Renal cortex interstitium (tissue), 15 donors: ENCODE results near the gene MFRP. TPM values are rescaled to one million over a fixed set of nuclear protein-coding genes. Genes with fewer than 3 reads are reported as not detected.
"Not testable (repeated sequence)": the region's sequence is repeated elsewhere in the genome, so short reads cannot be mapped to it uniquely, and the experiment has no call there.

Experiments
- DNase-seq, 11 donors: peaks; one replicate each; pipeline ENCODE4 v3.0.0-alpha.2; 2013; ENCODE audit warnings: low read depth in 9 of 11, low spot score in 4 of 11; ENCODE audit errors: extremely low read depth in 1 of 11
- long read RNA-seq, 16 experiments: transcript quantifications; one replicate each; lab custom pipeline, GENCODE V29; 2026
- polyA plus RNA-seq, 3 donors: library from polyadenylated mRNA; unstranded; fragments of 120-200 nt; gene quantifications; one replicate each; pipeline ENCODE4 v1.2.1, GENCODE V29; 2013; ENCODE audit not compliant: insufficient read length in 3 of 3

The MFRP gene
- not detected for polyA plus RNA-seq
- long read RNA-seq, donor 1, result 0 reads
- long read RNA-seq, donor 2, result 0 reads
- long read RNA-seq, donor 3, result 0 reads
- long read RNA-seq, donor 4, result 0 reads
- long read RNA-seq, donor 5, result 0 reads
- long read RNA-seq, donor 6, result 0 reads
- long read RNA-seq, donor 7, result 0 reads
- long read RNA-seq, donor 8, result 0 reads
- long read RNA-seq, donor 9, result 0 reads
- long read RNA-seq, donor 10, result 0 reads
- long read RNA-seq, donor 11, result 0 reads
- long read RNA-seq, donor 12, result 0 reads
- long read RNA-seq, donor 13, result 0 reads
- long read RNA-seq, donor 14, result 0 reads
- long read RNA-seq, donor 15, result 0 reads
- long read RNA-seq, donor 16, result 0 reads

- no peak for DNase-seq
These were observed at the start of gene MFRP for GRCh38 chr11:119346605-119347004. Gene MFRP, minus strand, starts transcription at chr11:119346705. Its CDS starts 192 bp downstream, at chr11:119346513.

DNA sequence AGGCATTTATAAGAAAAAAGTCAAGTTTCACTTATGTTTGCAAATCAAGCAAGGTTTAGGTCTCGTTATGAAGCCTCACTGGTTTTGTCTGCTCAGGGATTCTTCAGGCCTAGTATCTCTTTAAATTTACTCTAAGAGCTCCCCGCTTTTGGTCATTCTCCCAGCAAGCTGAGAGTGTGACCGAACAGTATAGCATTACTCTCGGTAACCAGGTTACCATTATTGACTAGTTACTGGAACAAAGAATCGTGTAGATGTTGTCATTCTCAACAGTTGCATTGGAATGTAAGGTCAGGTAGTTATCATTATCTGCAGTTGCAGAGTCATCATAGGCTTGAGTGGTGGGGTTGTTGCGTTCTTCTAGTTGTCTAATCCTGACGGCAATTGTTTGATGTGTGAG lies 44.8 kb upstream of the MFRP start:
- DNase-seq, result no peak

- no peak for DNase-seq
These were observed 43.2 kb upstream of the MFRP start for GRCh38 chr11:119389611-119390254.

DNA sequence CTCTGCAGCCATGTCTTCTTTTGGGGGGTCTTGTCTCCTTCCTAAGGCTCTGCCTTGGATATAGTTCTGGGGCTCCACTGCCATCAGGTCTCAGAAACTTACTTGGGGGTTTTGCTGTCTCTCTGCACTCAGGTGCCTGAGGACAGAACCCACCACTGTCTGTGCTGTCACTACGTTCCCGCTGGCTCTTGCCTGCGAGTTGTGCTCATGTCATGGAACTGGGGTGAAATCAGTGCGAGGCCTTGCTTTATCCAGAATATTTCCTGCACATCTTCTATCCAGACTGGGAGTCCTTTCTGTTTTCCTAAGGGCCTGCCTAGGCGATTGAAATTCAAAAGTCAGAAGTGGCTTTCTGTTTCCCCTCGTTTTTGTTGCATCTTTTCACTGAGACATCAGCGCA lies 41.6 kb upstream of the MFRP start:
- DNase-seq, result no peak

DNA sequence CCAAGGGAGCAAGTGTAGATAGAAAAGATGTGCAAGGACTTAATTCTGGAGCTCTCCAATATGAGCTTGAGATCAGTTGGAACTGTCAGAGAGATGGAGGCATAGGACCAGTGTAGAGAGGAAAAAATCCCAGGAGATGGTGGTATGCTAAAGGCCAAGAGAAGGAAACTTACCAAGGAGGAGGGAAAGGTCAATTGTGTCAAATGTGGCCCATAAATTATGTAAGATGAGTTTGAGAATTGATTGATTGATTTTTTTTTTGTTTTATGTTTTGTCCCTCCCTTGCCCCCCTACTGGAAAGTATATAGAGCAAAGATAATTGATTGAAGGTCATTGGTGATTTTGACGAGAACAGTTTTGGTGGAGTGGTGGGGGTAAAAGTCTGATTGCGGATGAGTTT lies 37.8 kb upstream of the MFRP start:
- DNase-seq, result no peak

DNA sequence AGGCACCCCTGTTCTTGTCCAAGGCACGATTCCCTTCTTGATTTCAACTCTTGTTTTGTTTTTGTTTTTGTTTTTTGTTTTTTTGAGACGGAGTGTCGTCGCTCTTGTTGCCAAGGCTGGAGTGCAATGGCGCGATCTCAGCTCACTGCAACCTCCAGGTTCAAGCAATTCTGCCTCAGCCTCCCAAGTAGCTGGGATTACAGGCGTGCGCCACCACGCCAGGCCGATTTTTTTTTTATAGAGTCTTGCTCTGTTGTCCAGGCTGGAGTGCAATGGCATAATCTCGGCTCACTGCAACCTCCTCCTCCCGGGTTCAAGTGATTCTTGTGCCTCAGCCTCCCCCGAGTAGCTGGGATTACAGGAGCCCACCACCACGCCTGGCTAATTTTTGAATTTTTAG lies 36.0 kb upstream of the MFRP start:
- DNase-seq, result not testable (repeated sequence)

- no peak for DNase-seq
These were observed 35.6 kb upstream of the MFRP start for GRCh38 chr11:119382101-119382500.

- DNase-seq, result peak; percentile 82 to 95 (median 93)
These were observed 34.9 kb upstream of the MFRP start, which contains the start of gene USP2 for GRCh38 chr11:119381181-119381988. Gene USP2, minus strand, starts transcription at chr11:119381690. Its CDS starts 8,210 bp downstream, at chr11:119373480.

DNA sequence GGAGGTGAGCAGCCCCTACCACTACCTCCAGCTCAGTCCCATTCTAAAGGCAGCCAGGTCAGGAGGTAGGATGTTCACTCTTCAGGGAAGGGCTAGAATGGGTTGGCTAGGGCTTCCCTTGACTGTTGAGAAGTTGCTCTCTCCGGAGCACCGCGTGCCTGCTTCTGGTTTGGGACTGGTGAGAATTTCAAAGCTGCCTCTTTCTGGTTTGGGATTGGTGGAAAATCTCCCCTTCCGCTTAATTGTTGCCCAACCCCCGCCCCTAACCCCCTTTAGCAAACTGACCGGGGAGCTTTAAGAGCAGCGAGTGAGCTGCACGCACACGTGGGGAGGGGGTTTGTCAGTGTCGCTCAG lies 34.3 kb upstream of the MFRP start:
- no peak for DNase-seq

DNA sequence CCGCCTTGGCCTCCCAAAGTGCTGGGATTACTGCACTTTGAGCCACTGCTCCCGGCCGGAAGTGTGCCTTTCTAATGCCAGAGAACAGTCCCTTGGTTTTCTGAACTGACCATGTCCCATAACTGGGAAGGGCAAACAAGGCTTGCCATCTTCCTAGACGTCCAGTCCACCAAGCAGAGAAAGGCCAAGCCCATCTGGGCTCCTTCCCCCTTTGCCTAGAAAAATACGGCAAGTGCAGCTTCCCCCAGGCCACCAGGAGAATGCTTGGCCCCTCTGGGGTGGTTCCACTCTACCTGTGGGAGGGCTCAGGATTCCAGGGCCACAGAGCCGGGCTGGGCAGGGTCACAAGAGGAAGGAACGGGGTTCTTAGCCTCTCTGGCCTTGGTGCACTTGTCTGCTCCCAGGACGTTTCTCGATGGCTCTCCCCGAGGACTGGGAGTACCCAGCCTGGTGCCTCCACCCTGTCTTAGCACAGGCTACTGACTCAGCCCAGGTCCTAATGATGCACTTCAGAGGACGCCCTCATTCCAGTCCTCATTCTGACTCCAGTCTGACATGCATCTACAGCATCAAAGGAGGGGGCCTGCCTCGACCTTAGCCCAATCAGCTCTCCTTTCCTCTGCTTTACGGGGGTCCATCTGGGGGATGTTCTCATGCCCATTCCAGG lies 33.8 kb upstream of the MFRP start:
- no peak for DNase-seq

DNA sequence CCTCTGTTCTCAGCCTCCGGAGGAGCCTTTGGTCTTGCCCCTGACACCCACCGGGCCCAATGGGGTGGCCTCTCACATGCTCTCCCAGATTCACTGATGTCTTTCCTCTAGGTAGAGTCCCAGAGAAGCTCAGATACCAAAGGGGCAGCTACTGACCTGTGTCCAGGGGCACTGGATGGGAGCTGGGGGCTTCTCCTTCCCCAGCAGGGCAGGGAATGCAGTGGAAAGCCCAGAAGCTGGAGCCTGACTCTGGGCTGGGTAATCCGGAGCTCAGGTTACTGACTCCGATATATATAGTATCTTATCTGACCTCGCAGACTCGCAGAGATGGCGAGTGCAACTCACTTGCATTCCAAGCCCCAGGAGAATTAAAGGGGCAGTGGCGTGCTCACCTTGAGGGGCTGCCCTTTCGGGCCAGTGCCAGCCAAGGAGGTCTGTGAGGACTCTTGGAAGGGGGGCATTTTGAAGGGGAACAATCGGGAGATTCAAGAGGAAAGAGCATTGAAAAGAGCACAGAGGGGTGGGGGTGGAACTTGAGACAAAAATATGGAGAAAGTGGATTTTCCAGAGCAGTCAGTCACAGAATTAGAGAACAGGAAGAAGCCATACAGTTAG lies 32.5 kb upstream of the MFRP start:
- DNase-seq, result no peak

GRCh38 chr11:119377961-119378667 lies 31.6 kb upstream of the MFRP start:
- DNase-seq, result no peak

GRCh38 chr11:119377112-119377901 lies 30.8 kb upstream of the MFRP start:
- no peak for DNase-seq

DNA sequence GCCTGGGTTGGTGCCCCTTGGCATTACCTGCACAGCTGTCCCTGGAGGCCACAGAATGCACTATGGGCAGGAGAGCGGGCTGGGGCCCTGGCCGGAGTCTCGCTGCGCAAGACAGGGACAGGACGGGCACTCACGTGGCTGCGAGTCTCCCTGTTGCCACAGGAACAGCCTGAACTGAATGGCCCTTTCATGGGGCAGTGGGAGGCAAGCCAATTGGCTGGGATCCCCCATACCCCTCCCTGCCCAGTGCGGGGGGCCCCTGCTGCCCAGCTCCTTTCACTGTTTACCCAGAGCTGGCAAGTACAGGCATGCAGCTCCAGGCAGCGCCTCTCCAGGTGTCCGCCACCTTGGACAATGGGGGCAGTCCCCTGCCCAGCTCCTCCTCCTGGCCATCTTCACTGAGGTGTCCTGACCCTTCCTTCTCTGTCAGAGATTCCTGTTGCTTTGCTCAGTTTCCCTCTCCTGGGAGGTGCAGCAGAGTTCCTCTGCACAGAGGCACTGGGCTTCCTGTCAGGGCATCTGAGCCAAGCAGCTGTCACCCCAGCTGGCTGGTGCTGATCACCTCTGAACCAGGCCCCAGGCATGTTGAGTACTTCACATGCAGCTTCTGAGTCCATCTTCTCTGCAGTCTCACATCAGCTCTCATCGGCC lies 29.8 kb upstream of the MFRP start:
- no peak for DNase-seq

DNA sequence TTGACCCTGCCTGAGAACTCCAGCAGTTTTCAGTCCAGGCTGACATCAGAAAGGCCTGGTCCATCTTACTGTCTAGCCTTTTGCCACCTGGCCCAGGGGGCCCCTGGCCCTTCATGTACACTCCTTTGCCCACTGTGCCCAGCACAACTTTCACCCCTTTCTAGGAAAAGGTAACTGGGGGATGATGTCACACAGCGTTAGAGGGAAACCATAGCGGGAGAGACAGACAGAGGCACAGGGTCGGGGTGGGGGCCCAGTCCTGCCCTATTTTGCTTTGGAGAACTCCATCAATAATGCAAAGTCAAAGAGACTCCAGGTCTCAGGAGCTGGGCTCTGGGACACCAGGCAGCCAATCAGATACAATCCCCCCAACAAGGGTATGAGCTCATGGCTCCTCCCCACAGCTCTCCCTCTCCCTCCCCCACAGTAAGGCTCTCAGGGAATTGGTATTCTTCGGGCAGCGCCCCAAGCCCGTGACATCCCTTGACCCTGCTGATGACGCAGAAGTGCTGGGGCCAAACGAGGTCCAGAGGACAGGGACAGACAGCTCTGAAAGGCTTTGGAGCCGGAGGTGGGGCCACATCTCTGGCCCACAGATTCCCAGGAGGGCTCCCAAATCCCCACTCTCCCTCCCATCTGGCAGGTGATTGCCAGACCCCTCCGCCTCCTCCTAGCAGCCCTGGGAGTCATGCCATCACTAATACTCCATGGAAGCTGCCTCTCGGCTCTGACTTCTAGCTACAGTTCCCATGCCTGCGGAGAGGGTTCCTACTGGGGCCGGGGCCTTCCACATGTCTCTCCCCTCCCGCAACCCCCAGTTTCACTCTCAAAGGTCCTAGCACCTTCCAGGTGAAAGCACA lies 29.1 kb upstream of the MFRP start:
- DNase-seq, result no peak

- no peak for DNase-seq
These were observed 28.3 kb upstream of the MFRP start for GRCh38 chr11:119374632-119375336.
